ENCODE data around the gene CMSS1.

Gene CMSS1

DNA sequence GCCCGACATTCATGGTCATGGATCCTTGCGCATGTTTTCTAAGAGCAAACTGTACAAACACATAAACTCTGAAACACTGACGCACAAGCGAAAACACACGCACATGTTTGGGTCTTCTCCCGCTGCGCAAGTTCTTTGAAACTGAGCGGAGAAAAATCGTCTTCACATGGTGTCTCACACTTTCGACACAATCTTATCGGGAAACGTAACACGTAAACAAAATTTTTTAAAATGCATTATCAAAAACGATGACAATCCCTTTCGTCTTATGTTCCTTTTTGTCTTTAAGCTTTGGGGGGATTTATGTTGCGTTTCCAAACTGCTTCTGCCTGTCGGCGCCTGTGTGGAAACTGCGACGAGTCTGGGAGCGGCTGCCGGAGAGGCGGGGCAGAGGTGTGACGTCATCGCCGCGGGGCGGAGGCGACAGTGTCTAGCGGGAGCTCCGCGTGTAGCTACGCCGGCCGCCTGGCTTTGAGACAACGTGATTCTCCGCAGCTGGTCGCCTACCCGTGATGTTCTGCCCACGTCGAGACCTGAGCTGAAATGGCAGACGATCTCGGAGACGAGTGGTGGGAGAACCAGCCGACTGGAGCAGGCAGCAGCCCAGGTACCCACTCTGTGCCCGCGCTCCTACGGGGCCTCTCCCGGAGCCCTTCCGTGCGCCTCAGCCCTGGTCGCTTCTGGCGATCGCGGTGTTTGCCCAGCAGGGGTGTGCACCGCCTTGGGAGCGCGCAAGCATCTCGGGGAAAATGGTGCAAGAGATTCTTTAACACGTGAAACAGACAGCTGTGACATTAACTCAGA, at the start of gene CMSS1:
TSS of gene CMSS1 (plus strand) at position 426 of the 804 bp plus-strand sequence.
- Histone ChIP-seq H3K27ac (ENCODE audit: low read length) (peak within 1 kb of the TSS; percentile 91), H3K9me3 (ENCODE audit: control insufficient read depth in 1 of 2, low read length in 2 of 2) (no peaks in the 10 kb centered on the region), H3K4me3 (ENCODE audit: low read depth in 1 of 2, low read length in 2 of 2) (peak within 1 kb of the TSS; percentile 82 to 92), H3K36me3 (ENCODE audit: control insufficient read depth in 1 of 2, insufficient read depth in 2 of 2, low read length in 2 of 2) (peaks cover 0 to 6% of the 10 kb centered on the region in 2 donors), H3K4me1 (ENCODE audit: control insufficient read depth in 1 of 2, insufficient read depth in 2 of 2, low read length in 2 of 2) (peaks cover 10 to 17% of the 10 kb centered on the region in 2 donors), H3K27me3 (ENCODE audit: low read depth, low read length) (no peaks in the 10 kb centered on the region)

DNA sequence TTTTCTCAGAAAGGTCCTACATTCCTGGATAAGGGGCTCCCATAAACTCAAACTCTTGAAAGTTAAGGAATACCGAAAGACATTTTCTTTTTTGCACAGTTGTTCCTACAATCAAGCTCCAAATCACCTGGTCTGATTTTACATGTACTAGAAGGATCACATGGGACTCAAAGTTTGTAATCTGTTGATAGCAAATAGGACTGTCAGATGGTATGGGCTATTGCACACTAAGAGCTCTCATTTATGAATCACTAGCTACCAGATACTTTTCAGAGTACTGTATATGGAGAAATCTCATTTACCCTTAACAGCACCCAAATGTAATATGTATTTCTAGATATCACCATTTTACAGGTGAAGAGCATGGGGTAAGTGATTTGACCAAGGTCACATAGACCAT, 49.5 kb upstream of the CMSS1 start:
- H3K4me1 ChIP-seq (ENCODE audit: control insufficient read depth in 1 of 2, insufficient read depth in 2 of 2, low read length in 2 of 2): no peaks in the 10 kb centered on the region
- H3K27me3 ChIP-seq (ENCODE audit: low read depth, low read length): no peaks in the 10 kb centered on the region
- no peaks in the 10 kb centered on the region for H3K36me3 ChIP-seq (ENCODE audit: control insufficient read depth in 1 of 2, insufficient read depth in 2 of 2, low read length in 2 of 2)
- H3K27ac ChIP-seq (ENCODE audit: low read length): no peak overlapping the region
- no peaks in the 10 kb centered on the region for H3K9me3 ChIP-seq (ENCODE audit: control insufficient read depth in 1 of 2, low read length in 2 of 2)
- H3K4me3 ChIP-seq (ENCODE audit: low read depth in 1 of 2, low read length in 2 of 2): no peak overlapping the region

DNA sequence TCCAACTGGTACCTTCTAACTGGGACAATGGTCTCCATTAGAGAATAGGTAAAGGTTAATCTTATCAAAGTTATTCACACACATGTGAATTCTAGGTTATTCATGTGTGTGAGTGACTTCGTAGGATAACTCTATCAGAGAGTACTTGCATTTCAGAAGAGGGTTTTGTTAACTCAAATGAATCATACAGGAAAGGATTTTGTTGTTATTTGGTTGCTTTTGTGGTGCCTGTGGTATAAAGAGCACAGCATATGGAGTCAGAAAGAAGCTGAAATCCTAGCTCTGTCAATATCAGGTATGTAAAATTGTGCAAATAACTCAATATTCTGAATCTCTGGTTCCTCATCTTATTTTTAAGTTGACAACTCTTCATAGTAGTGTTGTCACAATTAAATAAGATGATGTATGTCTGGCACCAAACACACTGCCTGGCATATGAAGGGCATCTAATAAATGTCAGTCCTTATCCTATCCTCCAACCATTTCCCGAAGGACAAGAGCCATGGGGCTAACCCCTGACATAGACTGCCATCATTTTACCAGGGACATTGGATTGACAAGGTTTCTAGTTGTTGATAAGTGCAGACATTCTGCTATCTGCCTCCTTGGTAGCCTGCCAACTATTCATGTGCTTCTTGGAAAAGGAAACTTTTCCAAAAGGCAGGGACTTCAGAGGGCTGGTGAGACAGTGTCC, 48.7 kb upstream of the CMSS1 start:
- H3K9me3 ChIP-seq (ENCODE audit: control insufficient read depth in 1 of 2, low read length in 2 of 2): no peaks in the 10 kb centered on the region
- no peaks in the 10 kb centered on the region for H3K4me1 ChIP-seq (ENCODE audit: control insufficient read depth in 1 of 2, insufficient read depth in 2 of 2, low read length in 2 of 2)
- no peaks in the 10 kb centered on the region for H3K27me3 ChIP-seq (ENCODE audit: low read depth, low read length)
- no peak overlapping the region for H3K4me3 ChIP-seq (ENCODE audit: low read depth in 1 of 2, low read length in 2 of 2)
- H3K27ac ChIP-seq (ENCODE audit: low read length): no peak overlapping the region
- no peaks in the 10 kb centered on the region for H3K36me3 ChIP-seq (ENCODE audit: control insufficient read depth in 1 of 2, insufficient read depth in 2 of 2, low read length in 2 of 2)

DNA sequence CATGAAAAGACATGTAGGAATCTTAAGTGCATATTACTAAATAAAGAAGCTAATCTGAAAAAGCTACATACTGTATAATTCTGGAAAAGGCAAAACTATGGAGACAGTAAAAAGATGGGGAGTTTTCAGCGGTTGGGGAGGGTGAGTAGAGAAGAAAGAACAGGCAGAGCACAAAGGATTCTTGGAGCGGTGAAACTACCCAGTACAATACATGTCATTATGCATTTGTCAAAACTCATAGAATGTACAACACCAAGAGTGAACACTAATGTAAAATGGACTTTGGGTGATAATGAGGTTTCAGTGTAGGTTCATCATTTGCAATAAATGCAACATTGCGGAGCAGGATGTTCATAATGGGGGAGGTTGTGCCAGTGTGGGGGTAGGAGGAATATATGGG, 45.5 kb upstream of the CMSS1 start:
- Histone ChIP-seq H3K27ac (ENCODE audit: low read length) (no peak overlapping the region), H3K9me3 (ENCODE audit: control insufficient read depth in 1 of 2, low read length in 2 of 2) (no peaks in the 10 kb centered on the region), H3K4me3 (ENCODE audit: low read depth in 1 of 2, low read length in 2 of 2) (no peak overlapping the region), H3K27me3 (ENCODE audit: low read depth, low read length) (no peaks in the 10 kb centered on the region), H3K4me1 (ENCODE audit: control insufficient read depth in 1 of 2, insufficient read depth in 2 of 2, low read length in 2 of 2) (no peaks in the 10 kb centered on the region), H3K36me3 (ENCODE audit: control insufficient read depth in 1 of 2, insufficient read depth in 2 of 2, low read length in 2 of 2) (no peaks in the 10 kb centered on the region)

DNA sequence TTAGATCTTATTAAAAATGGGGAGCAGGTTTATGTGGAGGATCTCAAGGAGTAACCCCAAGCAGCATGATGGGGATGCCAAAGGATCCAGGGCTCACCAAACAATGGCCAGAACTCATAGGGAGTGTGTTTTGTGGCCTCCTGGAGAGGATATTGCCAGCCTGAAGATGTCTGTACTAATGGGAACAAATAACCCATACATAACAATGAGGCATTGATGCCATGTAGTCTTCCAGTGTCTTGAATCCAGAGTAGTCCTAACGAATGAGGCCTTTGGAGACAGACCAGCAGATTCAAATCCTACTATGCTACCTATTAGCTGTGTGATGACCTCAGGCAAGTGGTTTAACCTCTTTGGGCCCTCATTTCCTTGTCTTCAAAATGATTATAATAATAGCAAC, 45.0 kb upstream of the CMSS1 start:
- no peaks in the 10 kb centered on the region for H3K36me3 ChIP-seq (ENCODE audit: control insufficient read depth in 1 of 2, insufficient read depth in 2 of 2, low read length in 2 of 2)
- H3K27me3 ChIP-seq (ENCODE audit: low read depth, low read length): no peaks in the 10 kb centered on the region
- no peaks in the 10 kb centered on the region for H3K9me3 ChIP-seq (ENCODE audit: control insufficient read depth in 1 of 2, low read length in 2 of 2)
- no peak overlapping the region for H3K27ac ChIP-seq (ENCODE audit: low read length)
- H3K4me3 ChIP-seq (ENCODE audit: low read depth in 1 of 2, low read length in 2 of 2): no peak overlapping the region
- H3K4me1 ChIP-seq (ENCODE audit: control insufficient read depth in 1 of 2, insufficient read depth in 2 of 2, low read length in 2 of 2): no peaks in the 10 kb centered on the region

DNA sequence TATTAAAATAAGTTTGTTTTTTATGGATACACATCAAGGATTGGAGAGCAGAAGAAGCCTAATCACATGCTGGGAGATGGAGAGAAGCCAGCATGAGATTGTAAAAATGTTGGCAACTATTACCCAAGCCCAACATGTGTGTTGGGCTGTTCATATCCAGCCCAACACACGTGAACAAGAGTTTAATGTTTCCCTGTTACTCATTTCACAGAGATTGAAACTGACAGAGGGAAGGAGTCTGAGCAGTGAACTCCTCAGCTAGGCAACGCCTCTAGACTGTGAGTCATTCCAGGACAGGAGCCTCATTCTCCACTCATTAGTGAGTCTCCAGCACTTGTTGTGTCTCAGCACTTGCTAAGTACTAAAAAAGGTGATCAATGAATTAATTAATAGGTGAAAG, 43.2 kb upstream of the CMSS1 start:
- no peaks in the 10 kb centered on the region for H3K36me3 ChIP-seq (ENCODE audit: control insufficient read depth in 1 of 2, insufficient read depth in 2 of 2, low read length in 2 of 2)
- no peaks in the 10 kb centered on the region for H3K27me3 ChIP-seq (ENCODE audit: low read depth, low read length)
- H3K4me1 ChIP-seq (ENCODE audit: control insufficient read depth in 1 of 2, insufficient read depth in 2 of 2, low read length in 2 of 2): no peaks in the 10 kb centered on the region
- H3K27ac ChIP-seq (ENCODE audit: low read length): no peak overlapping the region
- no peaks in the 10 kb centered on the region for H3K9me3 ChIP-seq (ENCODE audit: control insufficient read depth in 1 of 2, low read length in 2 of 2)
- H3K4me3 ChIP-seq (ENCODE audit: low read depth in 1 of 2, low read length in 2 of 2): no peak overlapping the region

DNA sequence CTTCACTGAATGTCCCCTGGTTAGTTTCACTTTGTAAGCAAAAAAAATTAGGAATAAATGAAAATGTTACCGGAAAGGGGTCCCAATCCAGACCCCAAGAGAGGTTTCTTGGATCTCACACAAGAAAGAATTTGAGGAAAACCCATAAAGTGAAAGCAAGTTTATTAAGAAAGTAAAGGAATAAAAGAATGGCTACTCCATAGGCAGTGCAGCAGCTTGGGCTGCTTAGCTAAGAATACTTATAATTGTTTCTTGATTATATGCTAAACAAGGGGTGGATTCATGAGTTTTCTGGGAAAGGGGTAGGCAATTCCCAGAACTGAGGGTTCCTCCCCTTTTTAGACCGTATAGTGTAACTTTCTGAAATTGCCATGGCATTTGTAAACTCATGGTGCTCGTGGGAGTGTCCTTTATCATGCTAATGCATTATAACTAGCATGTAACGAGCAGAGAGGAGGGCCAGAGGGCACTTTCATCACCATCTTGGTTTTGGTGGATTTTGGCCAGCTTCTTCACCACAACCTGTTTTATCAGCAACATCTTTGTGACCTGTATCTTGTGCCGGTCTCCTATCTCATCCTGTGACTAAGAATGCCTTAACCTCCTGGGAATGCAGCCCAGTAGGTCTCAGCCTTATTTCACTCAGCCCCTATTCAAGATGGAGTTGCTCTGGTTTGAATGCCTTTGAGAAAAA, 41.0 kb upstream of the CMSS1 start:
- Histone ChIP-seq H3K27me3 (ENCODE audit: low read depth, low read length) (no peaks in the 10 kb centered on the region), H3K36me3 (ENCODE audit: control insufficient read depth in 1 of 2, insufficient read depth in 2 of 2, low read length in 2 of 2) (no peaks in the 10 kb centered on the region), H3K9me3 (ENCODE audit: control insufficient read depth in 1 of 2, low read length in 2 of 2) (no peaks in the 10 kb centered on the region), H3K4me3 (ENCODE audit: low read depth in 1 of 2, low read length in 2 of 2) (no peak overlapping the region), H3K4me1 (ENCODE audit: control insufficient read depth in 1 of 2, insufficient read depth in 2 of 2, low read length in 2 of 2) (no peaks in the 10 kb centered on the region), H3K27ac (ENCODE audit: low read length) (no peak overlapping the region)

DNA sequence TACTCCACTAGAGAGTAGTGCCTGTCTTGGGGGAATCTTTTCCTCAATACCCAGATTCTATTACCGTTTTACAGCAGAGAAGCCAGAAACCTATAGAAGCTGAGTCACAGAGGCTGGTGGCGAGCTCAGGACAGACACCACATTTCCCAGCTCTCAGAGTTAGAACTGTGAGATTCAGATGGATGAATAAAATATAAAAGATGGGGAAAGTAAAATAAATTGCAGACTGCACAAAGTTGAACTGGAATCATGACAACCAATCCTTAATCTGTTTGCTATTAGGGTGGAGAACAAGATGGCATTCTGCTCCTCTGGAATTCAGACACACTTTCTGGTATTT, 40.5 kb upstream of the CMSS1 start:
- Histone ChIP-seq H3K9me3 (ENCODE audit: control insufficient read depth in 1 of 2, low read length in 2 of 2) (no peaks in the 10 kb centered on the region), H3K4me3 (ENCODE audit: low read depth in 1 of 2, low read length in 2 of 2) (no peak overlapping the region), H3K27me3 (ENCODE audit: low read depth, low read length) (no peaks in the 10 kb centered on the region), H3K4me1 (ENCODE audit: control insufficient read depth in 1 of 2, insufficient read depth in 2 of 2, low read length in 2 of 2) (no peaks in the 10 kb centered on the region), H3K36me3 (ENCODE audit: control insufficient read depth in 1 of 2, insufficient read depth in 2 of 2, low read length in 2 of 2) (no peaks in the 10 kb centered on the region), H3K27ac (ENCODE audit: low read length) (no peak overlapping the region)

DNA sequence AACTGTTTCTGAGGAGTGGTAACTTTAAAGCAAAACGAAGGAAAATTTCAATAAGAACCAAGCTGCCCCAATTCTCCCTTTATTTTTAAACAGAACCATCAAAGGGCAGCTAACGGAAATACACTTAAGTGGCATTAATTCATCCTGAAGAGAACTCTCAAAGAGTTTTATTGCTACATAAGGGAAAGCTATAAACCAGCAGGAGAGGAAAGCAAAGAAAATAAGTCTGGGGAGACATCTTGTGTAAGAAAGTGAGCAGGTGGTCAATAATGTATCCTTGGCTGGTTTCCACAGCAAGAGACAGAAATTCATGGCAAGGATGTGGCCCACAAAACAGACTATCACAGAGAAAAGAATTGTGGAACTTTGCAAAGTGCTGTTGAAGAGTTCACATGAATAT, 40.0 kb upstream of the CMSS1 start:
- Histone ChIP-seq H3K27ac (ENCODE audit: low read length) (no peak overlapping the region), H3K9me3 (ENCODE audit: control insufficient read depth in 1 of 2, low read length in 2 of 2) (no peaks in the 10 kb centered on the region), H3K4me1 (ENCODE audit: control insufficient read depth in 1 of 2, insufficient read depth in 2 of 2, low read length in 2 of 2) (no peaks in the 10 kb centered on the region), H3K27me3 (ENCODE audit: low read depth, low read length) (no peaks in the 10 kb centered on the region), H3K4me3 (ENCODE audit: low read depth in 1 of 2, low read length in 2 of 2) (no peak overlapping the region), H3K36me3 (ENCODE audit: control insufficient read depth in 1 of 2, insufficient read depth in 2 of 2, low read length in 2 of 2) (no peaks in the 10 kb centered on the region)

DNA sequence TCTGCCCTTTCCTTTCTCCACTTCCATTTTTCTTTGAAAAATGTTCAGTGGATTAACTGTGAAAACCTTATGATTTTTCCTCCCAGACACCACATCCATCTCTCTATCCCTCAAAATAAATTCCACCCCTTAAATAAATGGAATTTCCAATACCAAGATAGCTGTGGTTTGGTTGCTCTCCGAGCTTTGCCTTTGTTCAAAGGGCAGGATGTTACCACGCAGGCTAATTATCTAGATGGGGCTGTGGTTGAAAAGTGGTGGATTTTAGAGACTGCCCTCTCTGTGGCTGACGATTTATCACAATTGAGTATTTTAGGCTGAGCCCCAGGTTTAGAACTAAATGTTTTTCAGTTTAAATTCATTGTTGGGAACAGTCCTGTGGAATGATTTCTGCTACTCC, 36.9 kb upstream of the CMSS1 start:
- H3K36me3 ChIP-seq (ENCODE audit: control insufficient read depth in 1 of 2, insufficient read depth in 2 of 2, low read length in 2 of 2): no peaks in the 10 kb centered on the region
- H3K27ac ChIP-seq (ENCODE audit: low read length): no peak overlapping the region
- no peak overlapping the region for H3K4me3 ChIP-seq (ENCODE audit: low read depth in 1 of 2, low read length in 2 of 2)
- no peaks in the 10 kb centered on the region for H3K4me1 ChIP-seq (ENCODE audit: control insufficient read depth in 1 of 2, insufficient read depth in 2 of 2, low read length in 2 of 2)
- H3K27me3 ChIP-seq (ENCODE audit: low read depth, low read length): no peaks in the 10 kb centered on the region
- H3K9me3 ChIP-seq (ENCODE audit: control insufficient read depth in 1 of 2, low read length in 2 of 2): no peaks in the 10 kb centered on the region

DNA sequence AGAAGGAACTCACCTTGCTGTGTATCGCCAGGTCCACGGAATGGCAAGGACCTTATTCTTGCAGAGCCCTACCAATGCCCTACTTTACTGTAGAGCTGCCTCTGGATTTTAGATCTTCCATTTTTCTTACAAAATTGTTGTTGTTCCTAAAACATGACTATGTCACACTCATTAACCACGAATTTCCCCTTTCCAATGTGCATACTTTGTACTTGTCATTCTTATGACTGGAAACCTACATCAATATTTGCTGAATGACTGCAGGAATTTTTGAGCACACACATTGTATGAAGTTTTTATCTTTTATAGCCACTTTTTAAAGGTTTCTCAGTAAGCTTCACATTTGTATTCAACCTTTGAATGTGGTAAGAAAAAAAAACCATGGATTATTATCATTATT, 35.9 kb upstream of the CMSS1 start:
- no peaks in the 10 kb centered on the region for H3K36me3 ChIP-seq (ENCODE audit: control insufficient read depth in 1 of 2, insufficient read depth in 2 of 2, low read length in 2 of 2)
- no peaks in the 10 kb centered on the region for H3K4me1 ChIP-seq (ENCODE audit: control insufficient read depth in 1 of 2, insufficient read depth in 2 of 2, low read length in 2 of 2)
- H3K27me3 ChIP-seq (ENCODE audit: low read depth, low read length): no peaks in the 10 kb centered on the region
- no peak overlapping the region for H3K4me3 ChIP-seq (ENCODE audit: low read depth in 1 of 2, low read length in 2 of 2)
- H3K27ac ChIP-seq (ENCODE audit: low read length): no peak overlapping the region
- H3K9me3 ChIP-seq (ENCODE audit: control insufficient read depth in 1 of 2, low read length in 2 of 2): no peaks in the 10 kb centered on the region
